Measurements from ENCODE around the gene TCF25.
"Not testable (repeated sequence)": the region's sequence is repeated elsewhere in the genome, so short reads cannot be mapped to it uniquely, and the experiment has no call there.

Gene TCF25

GRCh38 chr16:89905511-89906139, 32.2 kb downstream of the TCF25 start:
- no peak for DNase-seq

GRCh38 chr16:89906140-89907025, 33.0 kb downstream of the TCF25 start:
- no peak for DNase-seq

DNA sequence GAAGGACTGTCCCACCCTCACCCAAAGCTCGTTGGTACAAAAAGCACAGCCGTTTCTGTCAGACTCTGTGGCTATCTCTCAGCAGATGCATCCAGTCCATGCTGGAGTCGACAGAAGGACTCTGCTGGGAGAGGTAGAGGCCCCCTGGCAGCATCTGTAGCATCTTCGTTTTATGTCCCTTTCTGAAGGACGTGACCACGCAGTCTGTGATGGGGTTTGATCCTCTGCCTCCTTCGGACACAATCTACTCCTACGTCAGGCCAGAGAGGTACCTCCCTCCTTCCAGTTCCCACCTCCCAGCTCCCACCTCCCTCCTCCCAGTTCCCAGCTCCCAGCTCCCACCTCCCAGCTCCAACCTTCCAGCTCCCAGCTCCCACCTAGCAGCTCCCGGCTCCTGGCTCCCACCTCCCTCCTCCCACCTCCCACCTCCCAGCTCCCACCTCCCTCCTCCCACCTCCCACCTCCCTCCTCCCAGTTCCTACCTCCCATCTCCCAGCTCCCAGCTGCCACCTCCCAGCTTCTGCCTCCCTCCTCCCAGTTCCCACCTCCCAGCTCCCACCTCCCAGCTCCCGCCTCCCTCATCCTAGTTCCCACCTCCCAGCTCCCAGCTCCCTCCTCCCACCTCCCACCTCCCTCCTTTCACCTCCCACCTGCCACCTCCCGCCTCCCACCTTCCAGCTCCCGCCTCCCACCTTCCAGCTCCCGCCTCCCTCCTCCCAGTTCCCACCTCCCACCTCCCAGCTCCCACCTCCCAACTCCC, 33.8 kb downstream of the TCF25 start:
- no peak for DNase-seq

DNA sequence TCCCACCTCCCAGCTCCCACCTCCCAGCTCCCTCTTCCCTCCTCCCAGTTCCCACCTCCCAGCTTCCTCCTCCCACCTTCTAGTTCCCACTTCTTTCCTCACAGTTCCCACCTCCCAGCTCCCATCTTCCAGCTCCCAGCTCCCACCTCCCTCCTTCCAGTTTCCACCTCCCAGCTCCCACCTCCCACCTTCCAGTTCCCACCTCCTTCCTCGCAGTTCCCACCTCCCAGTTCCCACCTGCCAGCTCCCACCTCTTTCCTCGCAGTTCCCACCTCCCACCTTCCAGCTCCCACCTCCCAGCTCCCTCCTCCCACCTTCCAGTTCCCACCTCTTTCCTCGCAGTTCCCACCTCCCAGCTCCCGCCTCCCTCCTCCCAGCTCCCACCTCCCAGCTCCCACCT, 34.8 kb downstream of the TCF25 start:
- DNase-seq, result no peak

DNA sequence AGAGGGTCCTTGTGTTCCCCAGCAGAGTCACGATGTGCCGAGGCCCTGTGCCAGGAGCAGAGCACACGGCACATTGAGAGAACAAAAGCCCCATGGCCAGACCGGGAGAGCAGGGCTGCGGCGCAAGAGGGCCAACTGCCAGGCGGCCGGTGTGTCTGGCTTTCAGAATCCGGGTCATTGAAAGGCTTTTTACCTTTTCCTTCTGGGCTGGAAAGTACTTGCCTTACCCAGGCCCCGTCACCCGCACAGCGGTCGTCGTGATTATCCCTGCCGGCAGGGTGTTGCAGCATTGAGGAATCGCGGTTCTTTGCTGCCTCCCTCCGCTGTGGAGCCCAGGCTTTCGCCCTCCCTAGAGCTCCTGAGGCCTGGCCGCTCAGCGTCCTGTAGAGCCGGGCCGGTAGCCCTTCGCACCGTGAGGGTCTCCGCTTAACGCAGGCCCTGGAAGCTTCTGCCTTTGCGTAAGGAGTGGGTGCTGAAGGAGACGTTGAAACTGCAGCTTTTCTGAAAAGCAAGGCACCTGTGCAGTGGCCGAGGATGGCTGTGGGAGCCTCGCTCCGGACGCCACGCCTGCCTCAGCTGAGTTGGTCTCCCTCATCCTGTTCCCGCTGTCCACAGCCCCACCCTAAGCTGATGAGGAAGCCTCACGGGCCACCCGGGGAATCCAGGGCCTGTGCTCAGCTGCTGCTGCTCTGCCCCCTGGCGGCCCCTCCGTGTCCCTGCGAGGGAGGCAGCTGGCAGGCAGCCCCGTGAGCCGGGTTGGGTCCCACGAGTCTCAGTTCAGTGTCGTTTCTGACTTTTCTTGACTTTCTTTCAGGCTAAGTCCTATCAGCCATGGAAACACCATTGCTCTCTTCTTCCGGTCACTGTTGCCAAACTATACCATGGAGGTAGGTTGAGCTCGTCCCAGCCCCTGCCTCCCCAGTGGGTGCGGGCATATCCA, 36.7 kb downstream of the TCF25 start:
- no peak for DNase-seq

GRCh38 chr16:89910717-89911354, 37.4 kb downstream of the TCF25 start:
- DNase-seq, result no peak

DNA sequence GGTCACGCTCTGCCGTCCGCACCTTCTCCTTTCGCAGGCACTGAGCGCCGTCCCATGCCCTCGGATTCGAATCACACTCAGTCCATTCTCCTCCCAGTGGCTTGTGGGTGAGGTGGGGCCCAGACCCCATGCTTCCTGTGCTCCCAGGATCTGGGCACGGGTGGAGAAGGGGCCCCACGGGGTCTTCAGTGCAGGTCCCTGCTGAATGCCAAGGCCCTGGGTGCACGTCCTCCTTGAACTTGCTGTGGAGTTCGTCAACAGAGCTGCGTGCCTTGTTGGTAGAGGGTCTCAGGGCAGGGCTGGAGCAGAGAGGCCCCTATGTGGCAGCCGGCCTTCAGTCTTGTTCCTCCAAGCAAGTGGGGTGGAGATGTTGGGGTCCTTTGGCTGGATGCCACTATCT, 38.0 kb downstream of the TCF25 start:
- no peak for DNase-seq

- no peak for DNase-seq
Measured at GRCh38 chr16:89912143-89912542, 38.8 kb downstream of the TCF25 start.

DNA sequence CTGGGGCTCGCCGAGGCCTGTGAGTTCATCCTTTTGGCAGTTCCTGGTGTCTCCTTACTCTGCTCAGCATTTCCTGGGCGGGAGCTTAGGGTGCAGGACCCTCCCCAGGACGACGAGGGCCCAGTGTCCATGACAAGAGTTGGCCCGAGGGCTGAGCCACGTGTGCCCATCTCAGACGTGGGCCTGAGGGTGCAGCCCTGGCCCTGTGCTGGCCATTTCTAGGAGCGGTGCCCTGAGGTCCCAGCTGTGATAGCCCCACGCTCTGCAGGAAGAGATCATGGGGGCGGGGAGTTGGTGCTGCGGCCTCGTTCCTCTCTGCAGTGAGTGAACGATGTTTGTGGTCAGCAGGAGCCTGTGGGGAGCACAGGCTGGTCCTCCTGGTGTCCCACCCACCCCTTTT, 39.2 kb downstream of the TCF25 start:
- no peak for DNase-seq

GRCh38 chr16:89913408-89914387, 40.3 kb downstream of the TCF25 start:
- DNase-seq, result no peak

GRCh38 chr16:89914642-89915285, 41.4 kb downstream of the TCF25 start:
- DNase-seq, result not testable (repeated sequence)

DNA sequence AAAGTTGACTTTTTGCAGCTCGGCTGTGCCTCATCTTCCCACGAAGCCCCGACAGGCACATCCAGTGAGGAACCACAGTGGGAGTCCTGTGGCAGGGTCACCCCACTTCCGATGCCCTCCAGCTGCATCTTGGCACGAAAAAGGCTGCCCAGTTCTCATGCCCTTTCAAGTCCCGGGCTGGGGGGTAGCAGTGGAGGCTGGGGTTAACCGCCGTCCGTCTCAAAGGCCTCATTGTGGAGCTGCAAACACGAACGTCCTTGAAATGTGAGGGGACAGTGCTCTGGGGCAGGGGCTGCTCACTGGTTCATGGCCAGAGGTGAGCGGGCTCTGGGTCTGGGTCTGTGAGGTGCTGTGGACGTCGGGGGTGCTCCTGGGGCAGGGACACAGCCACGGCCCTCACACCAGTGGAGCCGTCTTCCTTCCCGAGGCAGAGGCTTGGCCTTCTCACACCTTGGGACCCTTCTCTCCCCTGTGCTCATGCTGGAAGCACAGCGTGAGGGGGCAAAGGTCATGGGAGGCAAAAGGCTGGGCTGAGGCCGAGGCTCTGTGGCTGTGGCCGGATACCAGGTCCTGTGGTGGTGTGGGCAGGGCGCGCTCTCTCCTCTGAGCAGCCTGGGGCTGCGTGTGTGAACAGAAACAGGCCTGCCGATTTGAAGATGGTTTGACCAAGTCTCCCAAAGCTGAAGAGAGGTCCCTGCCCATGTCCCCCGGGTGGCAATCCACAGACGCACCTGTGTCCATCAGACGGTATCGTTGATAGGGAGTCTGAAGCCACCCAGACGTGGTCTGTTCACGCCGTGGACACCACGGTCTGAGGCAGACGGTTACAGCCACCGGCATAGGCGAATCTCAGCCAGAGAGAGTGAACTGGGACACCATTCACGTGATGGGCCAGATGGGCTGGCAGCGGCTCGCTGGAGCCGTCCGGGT, 42.2 kb downstream of the TCF25 start:
- no peak for DNase-seq

DNA sequence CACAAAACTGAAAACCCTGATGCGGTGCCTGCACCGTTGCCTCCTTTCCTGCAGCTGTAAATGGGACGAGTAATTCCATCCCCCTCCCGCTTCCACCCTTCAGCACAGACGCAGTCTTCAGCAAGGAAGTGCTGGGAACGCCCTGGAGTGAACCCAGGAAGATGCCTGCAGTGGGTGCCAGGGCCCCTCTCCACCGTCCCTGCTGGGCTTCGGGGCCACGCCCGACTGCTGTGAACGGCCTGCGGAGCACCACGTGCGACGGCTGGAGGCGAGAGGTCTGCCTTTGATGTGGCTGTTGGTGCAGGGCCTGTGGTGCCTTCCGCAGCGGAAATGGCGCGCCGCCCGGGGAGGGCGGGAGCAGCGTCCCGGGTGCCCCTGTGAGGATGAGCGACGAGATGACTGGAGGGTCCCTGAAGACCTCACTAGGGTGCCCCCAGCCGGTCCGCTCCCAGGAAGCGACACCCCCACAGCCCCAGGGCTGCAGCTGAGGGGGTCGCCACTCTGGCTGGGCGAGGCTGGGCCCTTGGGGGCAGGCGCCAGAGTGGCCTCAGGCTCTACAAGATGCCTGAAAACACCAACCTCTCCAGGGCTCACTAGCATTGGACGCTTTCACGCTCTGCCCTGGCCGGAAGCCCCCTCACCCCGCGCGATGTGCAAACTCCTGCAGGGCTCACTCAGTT, 44.5 kb downstream of the TCF25 start:
- DNase-seq, result no peak

DNA sequence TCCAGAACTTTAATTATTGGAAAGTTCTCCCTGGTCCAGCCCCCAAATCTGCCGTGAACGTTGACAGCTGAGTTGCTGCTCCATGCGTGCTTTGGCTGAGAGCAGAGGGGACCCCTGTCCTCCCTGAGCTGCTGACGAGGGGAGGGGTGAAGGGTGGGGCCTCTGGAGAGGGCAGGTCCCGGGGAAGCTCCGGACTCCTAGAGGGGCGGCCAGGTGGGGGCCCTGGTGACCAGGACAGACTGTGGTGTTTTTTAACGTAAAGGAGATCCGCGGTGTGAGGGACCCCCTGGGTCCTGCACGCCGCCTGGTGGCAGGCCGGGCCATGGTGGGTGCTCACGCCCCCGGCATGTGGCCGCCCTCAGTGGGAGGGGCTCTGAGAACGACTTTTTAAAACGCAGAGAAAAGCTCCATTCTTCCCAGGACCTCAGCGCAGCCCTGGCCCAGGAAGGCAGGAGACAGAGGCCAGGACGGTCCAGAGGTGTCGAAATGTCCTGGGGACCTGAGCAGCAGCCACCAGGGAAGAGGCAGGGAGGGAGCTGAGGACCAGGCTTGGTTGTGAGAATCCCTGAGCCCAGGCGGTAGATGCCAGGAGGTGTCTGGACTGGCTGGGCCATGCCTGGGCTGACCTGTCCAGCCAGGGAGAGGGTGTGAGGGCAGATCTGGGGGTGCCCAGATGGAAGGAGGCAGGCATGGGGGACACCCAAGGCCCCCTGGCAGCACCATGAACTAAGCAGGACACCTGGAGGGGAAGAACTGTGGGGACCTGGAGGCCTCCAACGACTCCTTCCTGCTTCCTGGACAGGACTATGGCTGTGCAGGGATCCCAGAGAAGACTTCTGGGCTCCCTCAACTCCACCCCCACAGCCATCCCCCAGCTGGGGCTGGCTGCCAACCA, 45.3 kb downstream of the TCF25 start, which contains the start of gene MC1R:
MC1R (plus strand) TSS at position 410 of the 895 bp plus-strand sequence; CDS start at position 807, 397 bp downstream.
- no peak for DNase-seq

DNA sequence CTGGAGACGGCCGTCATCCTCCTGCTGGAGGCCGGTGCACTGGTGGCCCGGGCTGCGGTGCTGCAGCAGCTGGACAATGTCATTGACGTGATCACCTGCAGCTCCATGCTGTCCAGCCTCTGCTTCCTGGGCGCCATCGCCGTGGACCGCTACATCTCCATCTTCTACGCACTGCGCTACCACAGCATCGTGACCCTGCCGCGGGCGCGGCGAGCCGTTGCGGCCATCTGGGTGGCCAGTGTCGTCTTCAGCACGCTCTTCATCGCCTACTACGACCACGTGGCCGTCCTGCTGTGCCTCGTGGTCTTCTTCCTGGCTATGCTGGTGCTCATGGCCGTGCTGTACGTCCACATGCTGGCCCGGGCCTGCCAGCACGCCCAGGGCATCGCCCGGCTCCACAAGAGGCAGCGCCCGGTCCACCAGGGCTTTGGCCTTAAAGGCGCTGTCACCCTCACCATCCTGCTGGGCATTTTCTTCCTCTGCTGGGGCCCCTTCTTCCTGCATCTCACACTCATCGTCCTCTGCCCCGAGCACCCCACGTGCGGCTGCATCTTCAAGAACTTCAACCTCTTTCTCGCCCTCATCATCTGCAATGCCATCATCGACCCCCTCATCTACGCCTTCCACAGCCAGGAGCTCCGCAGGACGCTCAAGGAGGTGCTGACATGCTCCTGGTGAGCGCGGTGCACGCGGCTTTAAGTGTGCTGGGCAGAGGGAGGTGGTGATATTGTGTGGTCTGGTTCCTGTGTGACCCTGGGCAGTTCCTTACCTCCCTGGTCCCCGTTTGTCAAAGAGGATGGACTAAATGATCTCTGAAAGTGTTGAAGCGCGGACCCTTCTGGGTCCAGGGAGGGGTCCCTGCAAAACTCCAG, 46.4 kb downstream of the TCF25 start:
- no peak for DNase-seq

GRCh38 chr16:89920723-89921122, 47.3 kb downstream of the TCF25 start:
- DNase-seq, result no peak

All from NCI-H510A treated with DMSO at 0.1 percent for 48 hours (cell line).